ENCODE measurements around the gene CYP3A5. TPM values are rescaled to one million over a fixed set of nuclear protein-coding genes. Genes with fewer than 3 reads are reported as not detected.
"Not testable (repeated sequence)": the region's sequence is repeated elsewhere in the genome, so short reads cannot be mapped to it uniquely, and the experiment has no call there.

Gene CYP3A5
- total RNA-seq, 1 donor from 2014 or later = 0.43 TPM

DNA sequence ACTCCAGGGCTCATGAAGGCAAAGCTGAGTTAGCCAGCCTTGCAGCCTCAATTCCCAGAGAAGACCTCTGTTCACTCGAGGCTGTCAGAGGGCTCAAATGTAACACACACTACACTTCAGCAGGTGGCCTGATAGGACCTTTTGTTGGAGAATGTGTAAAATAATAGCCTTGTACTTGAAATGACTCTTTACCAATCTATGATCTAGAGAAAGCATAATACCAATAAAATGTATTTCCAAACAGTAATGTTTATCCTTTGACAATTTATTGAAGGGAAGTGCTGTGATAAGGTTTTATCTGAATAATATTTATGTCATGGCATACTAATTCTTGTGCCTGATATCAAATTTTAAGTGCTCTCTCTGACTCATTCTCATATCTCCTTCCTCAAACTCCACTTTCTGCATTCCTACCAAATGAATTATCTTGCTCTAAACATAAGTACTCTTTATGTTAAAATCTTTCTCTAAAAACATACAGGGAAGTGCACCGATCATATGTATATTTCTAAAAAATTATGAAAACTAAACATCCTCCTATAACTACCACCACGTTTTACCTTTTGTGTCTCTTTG is 34.3 kb upstream of the CYP3A5 start:
- Histone ChIP-seq H3K27me3 (no peaks in the 10 kb centered on the region), H3K36me3 (no peaks in the 10 kb centered on the region), H3K27ac (no peak overlapping the region), H3K9me3 (no peaks in the 10 kb centered on the region), H3K4me1 (no peaks in the 10 kb centered on the region), H3K4me3 (no peak overlapping the region)
- intact Hi-C loops (cut with DNase I) = no loop called here
- TF ChIP-seq, protein P1, sequence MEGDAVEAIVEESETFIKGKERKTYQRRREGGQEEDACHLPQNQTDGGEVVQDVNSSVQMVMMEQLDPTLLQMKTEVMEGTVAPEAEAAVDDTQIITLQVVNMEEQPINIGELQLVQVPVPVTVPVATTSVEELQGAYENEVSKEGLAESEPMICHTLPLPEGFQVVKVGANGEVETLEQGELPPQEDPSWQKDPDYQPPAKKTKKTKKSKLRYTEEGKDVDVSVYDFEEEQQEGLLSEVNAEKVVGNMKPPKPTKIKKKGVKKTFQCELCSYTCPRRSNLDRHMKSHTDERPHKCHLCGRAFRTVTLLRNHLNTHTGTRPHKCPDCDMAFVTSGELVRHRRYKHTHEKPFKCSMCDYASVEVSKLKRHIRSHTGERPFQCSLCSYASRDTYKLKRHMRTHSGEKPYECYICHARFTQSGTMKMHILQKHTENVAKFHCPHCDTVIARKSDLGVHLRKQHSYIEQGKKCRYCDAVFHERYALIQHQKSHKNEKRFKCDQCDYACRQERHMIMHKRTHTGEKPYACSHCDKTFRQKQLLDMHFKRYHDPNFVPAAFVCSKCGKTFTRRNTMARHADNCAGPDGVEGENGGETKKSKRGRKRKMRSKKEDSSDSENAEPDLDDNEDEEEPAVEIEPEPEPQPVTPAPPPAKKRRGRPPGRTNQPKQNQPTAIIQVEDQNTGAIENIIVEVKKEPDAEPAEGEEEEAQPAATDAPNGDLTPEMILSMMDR (IDR thresholded peaks at IDR 0.05) = no peak
- DNase-seq (ENCODE audit: low spot score in 2 of 2) = no peak

GRCh38 chr7:99709838-99710578 is 30.2 kb upstream of the CYP3A5 start:
- TF ChIP-seq, protein P1 (IDR thresholded peaks at IDR 0.05) = no peak
- Histone ChIP-seq H3K4me1 (no peaks in the 10 kb centered on the region), H3K27ac (no peak overlapping the region), H3K9me3 (peaks cover 0 to 8% of the 10 kb centered on the region in 2 donors), H3K36me3 (no peaks in the 10 kb centered on the region), H3K4me3 (no peak overlapping the region), H3K27me3 (no peaks in the 10 kb centered on the region)
- intact Hi-C loops (cut with DNase I) = no loop called here
- no peak for DNase-seq (ENCODE audit: low spot score in 2 of 2)

DNA sequence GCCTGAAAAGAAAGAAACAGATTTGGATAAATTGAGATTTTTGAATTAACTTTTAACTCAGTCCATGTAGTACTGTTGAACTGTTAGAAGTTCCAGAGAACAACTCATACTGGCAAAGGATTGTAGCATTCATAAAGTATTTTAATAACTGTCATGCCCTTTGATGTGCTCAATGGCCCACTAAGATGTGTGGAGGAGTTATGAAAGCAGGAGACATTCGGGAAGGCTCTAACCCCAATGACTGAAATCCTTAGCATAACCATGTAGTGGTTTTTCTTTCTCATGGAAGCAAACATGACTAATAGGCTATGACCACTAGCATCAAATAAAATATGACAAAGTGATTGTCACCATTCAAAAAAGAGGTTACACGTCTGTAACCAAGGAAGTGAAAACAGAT is 29.5 kb upstream of the CYP3A5 start:
- Histone ChIP-seq H3K4me3 (no peak overlapping the region), H3K27ac (no peak overlapping the region), H3K27me3 (no peaks in the 10 kb centered on the region), H3K36me3 (no peaks in the 10 kb centered on the region), H3K4me1 (no peaks in the 10 kb centered on the region), H3K9me3 (peaks cover 0 to 8% of the 10 kb centered on the region in 2 donors)
- TF ChIP-seq, protein P1 (IDR thresholded peaks at IDR 0.05) = no peak
- intact Hi-C loops (cut with DNase I) = no loop called here
- no peak for DNase-seq (ENCODE audit: low spot score in 2 of 2)

- no peak for DNase-seq (ENCODE audit: low spot score in 2 of 2)
- Histone ChIP-seq H3K36me3 (no peaks in the 10 kb centered on the region), H3K27ac (no peak overlapping the region), H3K9me3 (peaks cover 0 to 8% of the 10 kb centered on the region in 2 donors), H3K4me1 (no peaks in the 10 kb centered on the region), H3K27me3 (no peaks in the 10 kb centered on the region), H3K4me3 (no peak overlapping the region)
- intact Hi-C loops (cut with DNase I) = no loop called here
- TF ChIP-seq, protein P1 (IDR thresholded peaks at IDR 0.05) = no peak
Observed at GRCh38 chr7:99707096-99707495, 27.3 kb upstream of the CYP3A5 start.

DNA sequence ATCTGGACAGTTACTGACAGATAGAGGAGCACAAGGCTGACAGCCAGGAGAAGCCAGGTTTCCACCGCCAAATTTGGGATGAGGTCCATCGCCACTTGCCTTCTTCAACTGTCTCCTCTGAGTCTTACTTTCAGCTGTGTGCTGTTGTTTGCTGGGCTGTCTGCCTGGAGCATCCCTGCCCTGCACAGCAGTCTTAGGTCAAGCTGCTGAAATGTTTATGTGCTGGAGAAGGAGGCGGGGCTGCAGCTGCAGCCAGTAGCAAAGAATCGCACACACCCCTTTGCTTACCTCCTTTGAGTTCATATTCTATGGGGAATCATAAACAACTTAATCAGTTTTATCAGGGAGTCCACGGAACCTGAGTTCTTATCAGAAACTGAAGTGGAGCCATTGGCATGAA is 20.1 kb upstream of the CYP3A5 start:
- intact Hi-C loops (cut with DNase I) = no loop called here
- no peak for DNase-seq (ENCODE audit: low spot score in 2 of 2)
- TF ChIP-seq, protein P1 (IDR thresholded peaks at IDR 0.05) = no peak

GRCh38 chr7:99698867-99699730 is 19.3 kb upstream of the CYP3A5 start:
- H3K4me1 ChIP-seq; H3K27ac ChIP-seq; H3K9me3 ChIP-seq; H3K27me3 ChIP-seq; intact Hi-C loops (cut with DNase I); H3K36me3 ChIP-seq; H3K4me3 ChIP-seq; DNase-seq (ENCODE audit: low spot score in 2 of 2): not testable (repeated sequence)

More for the DNA sequence above, 20.1 kb upstream of the CYP3A5 start:
- Histone ChIP-seq H3K4me1 (no peaks in the 10 kb centered on the region), H3K9me3 (no peaks in the 10 kb centered on the region), H3K4me3 (no peak overlapping the region), H3K27ac (no peak overlapping the region), H3K27me3 (no peaks in the 10 kb centered on the region), H3K36me3 (no peaks in the 10 kb centered on the region)

Data from ascending aorta (tissue), 2 donors.